COR-L47 (cell line): Measurements from ENCODE around the gene IRAK1BP1.
"Not testable (repeated sequence)": the region's sequence is repeated elsewhere in the genome, so short reads cannot be mapped to it uniquely, and the experiment has no call there.

Experiments
- DNase-seq: peaks from one replicate; lab custom pipeline; 2025; lab: John Stamatoyannopoulos, UW

IRAK1BP1 gene

GRCh38 chr6:78867370-78868040, at the start of gene IRAK1BP1:
Gene IRAK1BP1, plus strand, starts transcription at chr6:78867551. Its CDS starts 26 bp downstream, at chr6:78867577.
- DNase-seq: peak; percentile 92

GRCh38 chr6:78824045-78824444, 43.3 kb upstream of the IRAK1BP1 start:
- DNase-seq: no peak

- no peak for DNase-seq
Observed at GRCh38 chr6:78829407-78829806, 37.9 kb upstream of the IRAK1BP1 start.

GRCh38 chr6:78830805-78831204, 36.5 kb upstream of the IRAK1BP1 start:
- DNase-seq: no peak

- no peak for DNase-seq
Observed at GRCh38 chr6:78831492-78831891, 35.9 kb upstream of the IRAK1BP1 start.

GRCh38 chr6:78832091-78832808, 35.1 kb upstream of the IRAK1BP1 start:
- no peak for DNase-seq

- DNase-seq: peak; percentile 17
Observed at GRCh38 chr6:78835817-78836216, 31.5 kb upstream of the IRAK1BP1 start.

GRCh38 chr6:78836598-78836997, 30.8 kb upstream of the IRAK1BP1 start:
- no peak for DNase-seq

GRCh38 chr6:78841111-78841510, 26.2 kb upstream of the IRAK1BP1 start:
- DNase-seq: no peak

- DNase-seq: no peak
Observed at GRCh38 chr6:78842953-78843352, 24.4 kb upstream of the IRAK1BP1 start.

- DNase-seq: no peak
Observed at GRCh38 chr6:78844899-78845298, 22.5 kb upstream of the IRAK1BP1 start.

- no peak for DNase-seq
Observed at GRCh38 chr6:78845567-78845966, 21.8 kb upstream of the IRAK1BP1 start.

GRCh38 chr6:78850621-78851020, 16.7 kb upstream of the IRAK1BP1 start:
- DNase-seq: no peak

- no peak for DNase-seq
Observed at GRCh38 chr6:78851156-78851555, 16.2 kb upstream of the IRAK1BP1 start.

GRCh38 chr6:78854546-78854945, 12.8 kb upstream of the IRAK1BP1 start:
- no peak for DNase-seq

- DNase-seq: not testable (repeated sequence)
Observed at GRCh38 chr6:78858339-78858938, 8.9 kb upstream of the IRAK1BP1 start.

- DNase-seq: no peak
Observed at GRCh38 chr6:78861509-78861908, 5.8 kb upstream of the IRAK1BP1 start.

GRCh38 chr6:78863576-78863975, 3.8 kb upstream of the IRAK1BP1 start:
- DNase-seq: no peak

- no peak for DNase-seq
Observed at GRCh38 chr6:78864957-78865356, 2.4 kb upstream of the IRAK1BP1 start.

- DNase-seq: no peak
Observed at GRCh38 chr6:78867020-78867369, 356 bp upstream of the IRAK1BP1 start.

GRCh38 chr6:78868116-78868515, 765 bp downstream of the IRAK1BP1 start:
- no peak for DNase-seq

- no peak for DNase-seq
Observed at GRCh38 chr6:78875505-78875904, 8.2 kb downstream of the IRAK1BP1 start.

- DNase-seq: no peak
Observed at GRCh38 chr6:78883651-78884050, 16.3 kb downstream of the IRAK1BP1 start.
